Neuron (in vitro differentiated cells): ENCODE results near the gene TEPSIN.

Experiments
- H2AFZ ChIP-seq: one replicate; pipeline ENCODE4 v1.6.1; 2013; ENCODE audit warnings: low read depth, mild to moderate bottlenecking, inconsistent platforms, low read length, moderate library complexity
- H3K27me3 ChIP-seq: one replicate; pipeline ENCODE4 v1.6.1; 2013; ENCODE audit warnings: low read length; ENCODE audit not compliant: insufficient read depth
- H3K36me3 ChIP-seq: one replicate; pipeline ENCODE4 v1.6.1; 2013; ENCODE audit warnings: low read length; ENCODE audit not compliant: insufficient read depth
- H3K4me1 ChIP-seq: one replicate; pipeline ENCODE4 v1.6.1; 2013; ENCODE audit warnings: low read length; ENCODE audit not compliant: insufficient read depth
- H3K4me3 ChIP-seq: 2 replicates; pipeline ENCODE4 v1.5.1; 2013; ENCODE audit warnings: mild to moderate bottlenecking, low read length, moderate library complexity
- H3K9me3 ChIP-seq: one replicate; pipeline ENCODE4 v1.6.1; 2013; ENCODE audit warnings: low read length

TEPSIN gene

DNA sequence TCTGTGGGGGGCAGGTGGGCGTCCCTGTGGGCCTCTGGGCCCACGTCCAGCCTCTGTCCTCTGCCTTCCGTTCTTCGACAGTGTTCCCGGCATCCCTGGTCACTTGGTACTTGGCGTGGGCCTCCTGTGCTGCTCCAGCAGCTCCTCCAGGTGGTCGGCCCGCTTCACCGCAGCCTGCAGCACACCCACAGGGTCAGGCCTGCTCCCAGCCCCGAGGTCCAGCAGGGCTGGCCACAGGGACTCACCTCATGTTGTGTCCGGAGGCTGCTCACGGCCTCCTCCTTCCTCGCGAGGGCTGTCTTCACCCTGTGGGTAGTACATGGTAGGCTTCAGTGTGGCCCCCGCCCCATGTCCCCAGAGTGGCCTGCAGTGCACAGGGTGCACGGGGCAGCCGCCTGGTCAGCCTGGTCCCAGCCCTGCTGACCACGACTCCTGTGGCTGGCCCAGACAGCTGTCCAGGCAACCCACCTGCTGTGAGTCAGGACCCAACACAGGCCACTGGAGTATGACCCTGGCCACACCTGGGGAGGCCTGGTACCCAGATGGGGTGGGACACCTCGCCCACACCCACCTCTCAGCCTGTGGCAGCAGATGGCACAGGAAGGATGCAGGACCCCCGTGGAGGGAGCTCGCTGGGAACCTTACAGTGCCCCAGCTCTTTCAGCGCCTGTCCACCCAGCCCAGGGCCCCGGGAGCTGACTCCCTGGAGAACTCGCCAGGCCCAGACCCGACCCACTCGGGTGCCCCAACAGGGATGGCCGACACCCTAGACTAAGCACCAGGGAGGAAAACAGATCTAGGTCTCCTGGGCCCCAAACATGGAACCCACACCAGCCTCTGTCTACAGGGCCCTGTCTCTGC is 49.0 kb downstream of the TEPSIN start:
- no peaks in the 10 kb centered on the region for H3K9me3 ChIP-seq
- no peaks in the 10 kb centered on the region for H3K27me3 ChIP-seq
- H3K4me3 ChIP-seq: no peak overlapping the region
- peaks cover 53% of the 10 kb centered on the region for H3K36me3 ChIP-seq
- H3K4me1 ChIP-seq: no peaks in the 10 kb centered on the region
- no peak overlapping the region for H2AFZ ChIP-seq

- H3K4me3 ChIP-seq: no peak overlapping the region
- H2AFZ ChIP-seq: no peak overlapping the region
- no peaks in the 10 kb centered on the region for H3K9me3 ChIP-seq
- peaks cover 45% of the 10 kb centered on the region for H3K36me3 ChIP-seq
- H3K27me3 ChIP-seq: no peaks in the 10 kb centered on the region
- peaks cover 5% of the 10 kb centered on the region for H3K4me1 ChIP-seq
Measured at GRCh38 chr17:81189016-81189415, 49.8 kb downstream of the TEPSIN start.

- Histone ChIP-seq H3K36me3 (peaks cover 40% of the 10 kb centered on the region), H3K4me3 (no peak overlapping the region), H3K27me3 (no peaks in the 10 kb centered on the region), H3K4me1 (peaks cover 5% of the 10 kb centered on the region), H3K9me3 (no peaks in the 10 kb centered on the region), H2AFZ (no peak overlapping the region)
Measured at GRCh38 chr17:81188491-81188840, 50.4 kb downstream of the TEPSIN start.

GRCh38 chr17:81187586-81188490 is 51.0 kb downstream of the TEPSIN start:
- Histone ChIP-seq H3K27me3 (no peaks in the 10 kb centered on the region), H3K4me1 (peaks cover 5% of the 10 kb centered on the region), H3K36me3 (peaks cover 37% of the 10 kb centered on the region), H3K4me3 (no peak overlapping the region), H3K9me3 (no peaks in the 10 kb centered on the region), H2AFZ (no peak overlapping the region)

DNA sequence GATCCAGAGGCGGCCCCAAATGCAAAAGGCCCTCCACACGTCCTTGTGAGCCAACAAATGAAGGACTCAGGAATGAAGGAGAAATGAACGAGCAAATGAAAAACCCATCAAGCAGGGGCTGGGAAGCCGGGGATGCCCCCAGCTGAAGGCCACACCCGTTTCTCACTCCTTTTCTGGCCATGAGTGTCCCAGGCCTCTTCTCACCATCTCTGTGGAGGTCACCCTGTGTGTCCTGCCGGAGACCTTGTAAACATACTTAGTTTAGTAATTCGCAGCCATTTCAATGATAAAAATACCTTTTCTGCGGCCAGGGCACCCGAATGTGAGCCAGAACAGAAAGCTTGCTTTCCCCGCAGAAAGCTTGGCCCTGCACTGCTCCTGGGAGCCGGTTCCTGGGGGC is 51.7 kb downstream of the TEPSIN start:
- no peaks in the 10 kb centered on the region for H3K27me3 ChIP-seq

DNA sequence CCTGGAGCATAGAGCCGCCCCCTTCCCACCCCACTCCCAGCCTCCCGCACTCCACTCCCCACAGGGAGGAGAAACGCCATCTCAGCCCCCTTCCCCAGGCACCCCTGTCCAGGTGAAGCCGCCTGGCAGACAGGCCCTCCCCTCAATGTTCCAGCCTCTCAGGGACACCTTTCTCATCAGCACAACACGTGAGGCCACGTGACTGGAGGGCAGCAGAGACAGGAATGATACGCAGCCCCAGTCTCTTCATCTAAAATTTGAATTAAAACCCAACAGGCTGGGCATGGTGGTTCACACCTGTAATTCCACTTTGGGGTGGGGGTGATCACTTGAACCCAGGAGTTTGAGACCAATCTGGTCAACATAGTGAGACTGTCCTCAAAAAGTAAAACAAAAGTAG is 52.7 kb downstream of the TEPSIN start:
- no peaks in the 10 kb centered on the region for H3K27me3 ChIP-seq
- H3K9me3 ChIP-seq: no peaks in the 10 kb centered on the region
- no peak overlapping the region for H2AFZ ChIP-seq
- H3K4me3 ChIP-seq: no peak overlapping the region
- H3K36me3 ChIP-seq: peaks cover 29% of the 10 kb centered on the region
- peaks cover 5% of the 10 kb centered on the region for H3K4me1 ChIP-seq

More for the DNA sequence above, 51.7 kb downstream of the TEPSIN start:
- no peak overlapping the region for H2AFZ ChIP-seq
- H3K4me3 ChIP-seq: no peak overlapping the region
- H3K4me1 ChIP-seq: peaks cover 5% of the 10 kb centered on the region
- H3K9me3 ChIP-seq: no peaks in the 10 kb centered on the region
- peaks cover 37% of the 10 kb centered on the region for H3K36me3 ChIP-seq

DNA sequence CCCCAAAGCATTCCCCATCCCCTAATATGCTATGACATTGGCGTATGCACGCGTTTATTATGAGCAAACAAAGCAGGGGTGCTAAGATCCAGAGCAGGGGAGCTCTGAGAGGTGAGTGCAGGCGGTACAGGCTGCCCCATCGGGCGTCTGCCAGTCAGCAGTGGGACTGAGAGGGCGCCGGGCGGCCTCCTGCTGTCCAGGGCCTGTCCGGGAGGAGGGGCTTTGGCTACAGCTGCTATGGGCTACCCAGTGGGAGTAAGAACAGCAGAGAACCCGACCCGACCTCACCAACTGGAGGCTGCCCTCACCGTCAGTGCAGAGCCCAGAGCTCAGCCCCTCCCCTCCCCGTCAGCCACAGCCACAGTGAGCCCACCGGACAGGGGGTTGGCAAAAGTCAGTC is 54.3 kb downstream of the TEPSIN start:
- peaks cover 6% of the 10 kb centered on the region for H3K4me1 ChIP-seq
- peaks cover 14% of the 10 kb centered on the region for H3K36me3 ChIP-seq
- no peaks in the 10 kb centered on the region for H3K9me3 ChIP-seq
- H2AFZ ChIP-seq: no peak overlapping the region
- no peaks in the 10 kb centered on the region for H3K27me3 ChIP-seq
- no peak overlapping the region for H3K4me3 ChIP-seq

- H3K36me3 ChIP-seq: peaks cover 6% of the 10 kb centered on the region
- no peak overlapping the region for H3K4me3 ChIP-seq
- no peak overlapping the region for H2AFZ ChIP-seq
- no peaks in the 10 kb centered on the region for H3K9me3 ChIP-seq
- H3K27me3 ChIP-seq: no peaks in the 10 kb centered on the region
- H3K4me1 ChIP-seq: peaks cover 7% of the 10 kb centered on the region
Measured at GRCh38 chr17:81183807-81184206, 55.0 kb downstream of the TEPSIN start.

GRCh38 chr17:81183316-81183715 is 55.5 kb downstream of the TEPSIN start:
- peaks cover 7% of the 10 kb centered on the region for H3K4me1 ChIP-seq
- no peak overlapping the region for H2AFZ ChIP-seq
- H3K36me3 ChIP-seq: peaks cover 1% of the 10 kb centered on the region
- no peaks in the 10 kb centered on the region for H3K9me3 ChIP-seq
- H3K27me3 ChIP-seq: no peaks in the 10 kb centered on the region
- H3K4me3 ChIP-seq: no peak overlapping the region

DNA sequence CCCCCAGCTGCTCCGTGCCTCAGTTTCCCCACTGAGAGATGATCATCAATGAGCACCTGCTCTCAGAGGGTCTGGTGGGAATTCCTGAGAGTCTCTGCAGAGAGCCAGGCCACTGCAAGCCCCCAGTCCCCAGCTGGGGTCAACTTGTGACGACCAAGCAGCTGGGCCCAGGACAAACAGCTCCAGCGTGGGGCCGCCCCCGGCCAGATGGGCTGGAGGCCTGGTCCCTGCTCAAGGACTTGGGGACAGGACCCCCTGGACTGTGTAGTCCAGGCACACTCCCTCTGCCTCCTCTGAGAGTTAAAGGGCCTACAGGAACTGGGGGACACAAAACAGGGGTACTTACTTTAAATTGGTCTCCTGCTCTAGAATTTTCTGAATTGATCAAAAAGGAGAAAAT is 56.3 kb downstream of the TEPSIN start:
- H3K4me1 ChIP-seq: peaks cover 7% of the 10 kb centered on the region
- no peaks in the 10 kb centered on the region for H3K27me3 ChIP-seq
- H3K4me3 ChIP-seq: no peak overlapping the region
- no peak overlapping the region for H2AFZ ChIP-seq
- H3K9me3 ChIP-seq: no peaks in the 10 kb centered on the region
- H3K36me3 ChIP-seq: no peaks in the 10 kb centered on the region

DNA sequence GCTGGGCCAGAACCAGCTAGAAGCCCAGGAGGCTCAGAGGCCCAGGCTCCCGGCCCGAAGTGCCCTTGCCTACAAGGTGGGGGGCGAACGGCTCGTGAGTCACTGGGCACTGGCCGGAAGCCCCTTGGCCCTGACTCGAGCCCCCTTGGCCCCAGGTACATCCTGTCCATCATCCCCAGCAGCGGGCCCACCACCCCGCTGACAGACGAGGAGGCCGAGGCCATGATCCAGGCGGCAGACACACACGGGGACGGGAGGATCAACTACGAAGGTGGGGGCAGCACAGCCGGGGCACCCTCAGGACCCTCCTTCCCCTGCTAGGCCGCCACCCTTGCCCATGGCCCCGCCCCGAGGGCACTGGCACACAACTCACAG is 57.1 kb downstream of the TEPSIN start:
- no peaks in the 10 kb centered on the region for H3K27me3 ChIP-seq
- H3K4me1 ChIP-seq: peaks cover 7% of the 10 kb centered on the region
- no peaks in the 10 kb centered on the region for H3K9me3 ChIP-seq
- H3K4me3 ChIP-seq: no peak overlapping the region
- no peaks in the 10 kb centered on the region for H3K36me3 ChIP-seq
- H2AFZ ChIP-seq: no peak overlapping the region

DNA sequence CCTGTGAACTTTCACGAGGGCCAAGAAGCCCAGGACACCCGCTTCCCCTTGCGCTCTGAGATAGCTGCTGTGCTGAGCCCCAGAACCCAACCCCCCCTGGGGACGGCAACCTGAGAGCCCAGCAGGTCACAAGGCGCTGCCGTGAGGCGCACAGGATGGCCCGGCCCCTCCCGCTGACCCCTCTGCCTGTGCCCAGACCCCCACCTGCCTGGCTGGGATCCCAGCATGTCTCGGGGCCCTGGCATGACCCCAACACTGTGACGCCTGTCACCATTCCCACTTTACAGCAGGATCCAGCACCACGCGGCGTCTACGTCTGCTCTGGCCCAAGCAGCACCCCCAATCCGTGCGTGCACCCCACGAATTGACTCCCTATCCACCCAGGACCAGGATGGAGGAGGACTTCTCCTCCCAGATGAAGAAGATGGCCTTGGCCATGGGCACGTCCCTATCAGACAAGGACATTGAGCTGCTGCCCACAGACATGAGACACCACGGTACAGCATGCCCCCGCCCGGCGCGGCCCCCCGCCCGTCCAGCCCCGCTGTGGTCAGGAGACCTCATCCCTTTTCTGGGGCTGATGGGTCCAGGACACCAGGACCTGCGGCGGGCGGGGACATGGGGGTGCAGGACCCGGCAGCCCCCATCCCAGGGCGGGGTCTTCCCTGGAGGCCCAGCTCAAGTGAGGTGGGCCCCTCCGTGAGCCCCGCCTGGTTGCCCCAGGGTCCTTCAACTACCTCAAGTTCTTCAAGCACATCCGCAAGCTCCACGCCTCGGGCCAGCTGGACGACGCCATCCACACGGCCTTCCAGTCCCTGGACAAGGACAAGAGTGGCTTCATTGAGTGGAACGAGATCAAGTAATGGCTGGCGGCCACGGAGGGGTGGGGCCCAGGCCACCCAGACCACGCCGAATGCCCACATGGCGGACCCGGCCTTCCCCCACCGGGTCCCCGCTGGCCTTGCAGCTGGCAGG is 57.7 kb downstream of the TEPSIN start:
- H3K36me3 ChIP-seq: no peaks in the 10 kb centered on the region
- H2AFZ ChIP-seq: no peak overlapping the region
- H3K27me3 ChIP-seq: no peaks in the 10 kb centered on the region
- H3K4me3 ChIP-seq: no peak overlapping the region
- H3K4me1 ChIP-seq: peaks cover 7% of the 10 kb centered on the region
- no peaks in the 10 kb centered on the region for H3K9me3 ChIP-seq
